A549 (cell line): ENCODE data around the gene UNC5B. TPM values are rescaled to one million over a fixed set of nuclear protein-coding genes. Genes with fewer than 3 reads are reported as not detected.

ENCODE experiments used
- ATAC-seq, 2 experiments: fragments of 200-7000 bp in 1 of 2; fragments of >200 bp in 1 of 2; cut with Nextera tagmentation in 1 of 2; cut with Tn5 transposase in 1 of 2; 3 replicates each; pipeline versions ENCODE4 v1.8.0 to v1.9.1; 2018 to 2020; ENCODE audit warnings: mild to moderate bottlenecking in 1 of 2, moderate library complexity in 1 of 2
- CTCF ChIA-PET: fragments of 300-600 bp; sonication (Branson Sonifier 250); formaldehyde crosslinking; extraction: SDS; loops from one replicate; lab custom pipeline; 2021; ENCODE audit warnings: antibody characterized with exemption, inconsistent platforms; lab: Yijun Ruan, JAX
- POLR2A ChIA-PET: fragments of 350-600 bp; formaldehyde crosslinking; extraction: SDS; loops from one replicate; lab custom pipeline; 2021; ENCODE audit warnings: antibody characterized with exemption, inconsistent platforms; lab: Yijun Ruan, JAX
- DNase-seq, 2 experiments: peaks; one replicate each; pipeline versions ENCODE4 v3.0.0 to v3.0.0-alpha.2; 2011 to 2016; ENCODE audit warnings: low read depth in 1 of 2, low spot score in 1 of 2
- FAIRE-seq: peaks from 2 replicates; lab custom pipeline; 2011; peaks lifted over from hg19 to GRCh38; lab: Jason Lieb, UNC
- H3K27ac ChIP-seq, 2 experiments: fragments of >200 bp; sonication (Bioruptor Twin); formaldehyde crosslinking; 3 replicates each; pipeline ENCODE4 v1.5.1; 2016 to 2017
- H3K4me1 ChIP-seq: fragments of >200 bp; sonication (Bioruptor Twin); formaldehyde crosslinking; 3 replicates; pipeline ENCODE4 v1.6.1; 2016
- H3K4me2 ChIP-seq: fragments of >200 bp; sonication (Bioruptor Twin); formaldehyde crosslinking; 3 replicates; pipeline ENCODE4 v1.6.1; 2016
- H3K4me3 ChIP-seq: fragments of >200 bp; sonication (Bioruptor Twin); formaldehyde crosslinking; 3 replicates; pipeline ENCODE4 v1.5.1; 2016
- H3K9me3 ChIP-seq: fragments of >200 bp; sonication (Bioruptor Twin); formaldehyde crosslinking; 3 replicates; pipeline ENCODE4 v1.6.1; 2016
- CBX2 ChIP-seq: fragments of 200-600 bp; sonication (generic); IDR thresholded peaks from 2 replicates; pipeline ENCODE4 v1.6.1; 2016; ENCODE audit warnings: low read depth, mild to moderate bottlenecking, borderline replicate concordance
- CHD4 ChIP-seq: fragments of 200-600 bp; sonication (generic); IDR thresholded peaks from 2 replicates; pipeline ENCODE4 v1.6.1; 2016; ENCODE audit warnings: antibody characterized with exemption, mild to moderate bottlenecking, borderline replicate concordance
- EHMT2 ChIP-seq: fragments of 200-600 bp; sonication (generic); IDR thresholded peaks from 2 replicates; pipeline ENCODE4 v1.6.1; 2016; ENCODE audit warnings: antibody characterized with exemption, low read depth, mild to moderate bottlenecking, moderate library complexity
- EP300 ChIP-seq, 2 experiments: fragments of >200 bp; sonication (Bioruptor Twin); formaldehyde crosslinking; IDR thresholded peaks; 2 replicates in 1 of 2; 3 replicates in 1 of 2; pipeline ENCODE4 v1.6.1; 2016 to 2017
- ESRRA ChIP-seq: fragments of 150-350 bp; IDR thresholded peaks from 2 replicates; pipeline ENCODE4 v1.6.1; 2014; ENCODE audit warnings: mild to moderate bottlenecking, low read length, borderline replicate concordance
- FOSL2 ChIP-seq, 2 experiments: fragments of 450-650 bp in 1 of 2; fragments of >200 bp in 1 of 2; sonication (Bioruptor Twin) in 1 of 2; formaldehyde crosslinking; IDR thresholded peaks; 2 replicates each; pipeline versions ENCODE4 v1.5.0 to v1.6.1; 2016 to 2020; ENCODE audit warnings: mild to moderate bottlenecking in 1 of 2, moderate library complexity in 1 of 2
- FOXS1 ChIP-seq: fragments of 250-450 bp; sonication (Bioruptor Pico); IDR thresholded peaks from 2 replicates; pipeline ENCODE4 v1.5.0; 2020; ENCODE audit warnings: mild to moderate bottlenecking, moderate library complexity
- GATA3 ChIP-seq: IDR thresholded peaks from 2 replicates; pipeline ENCODE4 v1.6.1; 2012; ENCODE audit warnings: borderline replicate concordance
- HDAC2 ChIP-seq: fragments of 200-600 bp; sonication (generic); IDR thresholded peaks from 2 replicates; pipeline ENCODE4 v1.6.1; 2016
- HOXB5 ChIP-seq: fragments of 250-450 bp; sonication (Bioruptor Pico); IDR thresholded peaks from 2 replicates; pipeline ENCODE4 v1.5.0; 2020; ENCODE audit warnings: mild to moderate bottlenecking, moderate library complexity
- JUN ChIP-seq, 2 experiments: fragments of >200 bp; sonication (Bioruptor Twin); formaldehyde crosslinking; IDR thresholded peaks; 2 replicates in 1 of 2; 3 replicates in 1 of 2; pipeline ENCODE4 v1.6.1; 2016 to 2017
- KDM5A ChIP-seq: fragments of 200-600 bp; sonication (generic); IDR thresholded peaks from 2 replicates; pipeline ENCODE4 v1.6.1; 2016; ENCODE audit warnings: antibody characterized with exemption, mild to moderate bottlenecking
- MAZ ChIP-seq: fragments of 150-350 bp; IDR thresholded peaks from 2 replicates; pipeline ENCODE4 v1.6.1; 2014; ENCODE audit warnings: antibody characterized with exemption, low read depth, low read length, borderline replicate concordance
- MYC ChIP-seq: IDR thresholded peaks from 2 replicates; pipeline ENCODE4 v1.6.1; 2012; ENCODE audit warnings: mild to moderate bottlenecking, inconsistent platforms, low read length, improper control_type of control experiment, borderline replicate concordance
- NR3C1 ChIP-seq: fragments of >200 bp; sonication (Bioruptor Twin); formaldehyde crosslinking; IDR thresholded peaks from 3 replicates; pipeline ENCODE4 v1.6.1; 2017
- RAD21 ChIP-seq, 2 experiments: fragments of >200 bp in 1 of 2; sonication (Bioruptor Twin) in 1 of 2; formaldehyde crosslinking in 1 of 2; IDR thresholded peaks in 1 of 2; conservative IDR thresholded peaks in 1 of 2; 2 replicates in 1 of 2; 3 replicates in 1 of 2; pipeline ENCODE4 v1.6.1; 2012 to 2018; ENCODE audit warnings: inconsistent platforms in 1 of 2
- RNF2 ChIP-seq: fragments of 200-600 bp; sonication (generic); IDR thresholded peaks from 2 replicates; pipeline ENCODE4 v1.6.1; 2016; ENCODE audit warnings: low read depth, mild to moderate bottlenecking, antibody characterized with exemption, moderate library complexity, borderline replicate concordance
- ZC3H11A ChIP-seq: fragments of 450-650 bp; IDR thresholded peaks from 2 replicates; pipeline ENCODE4 v1.6.1; 2014; ENCODE audit warnings: antibody characterized with exemption, mild to moderate bottlenecking
- ZNF302 ChIP-seq: fragments of 250-450 bp; sonication (Bioruptor Pico); IDR thresholded peaks from 2 replicates; pipeline ENCODE4 v1.9.0; 2021; ENCODE audit warnings: inconsistent platforms, mild to moderate bottlenecking, moderate library complexity
- WGBS: methylation state at CpG from one replicate; pipeline ENCODE4 v1.1.6; 2017; ENCODE audit errors: missing lambda C conversion rate; 5-methylcytosine and 5-hydroxymethylcytosine counted together
- polyA plus RNA-seq, 4 experiments: library from polyadenylated mRNA; depleted of rRNA in 3 of 4; stranded (reverse); fragments of >200 nt; fragmentation: RNase III in 1 of 4; extraction: RNeasy Plus Mini Kit Qiagen cat#74134 plus additional on column Dnase treatment in 1 of 4; gene quantifications; 2 replicates in 3 of 4; 3 replicates in 1 of 4; pipeline ENCODE4 v1.2.3, GENCODE V29; 2011 to 2017
- TF ChIP-seq, protein P1 (sequence below): fragments of >200 bp; sonication (Bioruptor Twin); formaldehyde crosslinking; IDR thresholded peaks from 2 replicates; pipeline ENCODE4 v1.6.1; 2016
- TF ChIP-seq, protein P2 (sequence below): fragments of >200 bp; sonication (Bioruptor Twin); formaldehyde crosslinking; IDR thresholded peaks from 3 replicates; pipeline ENCODE4 v1.6.1; 2016
- TF ChIP-seq, protein P3 (sequence below): fragments of 150-350 bp; IDR thresholded peaks from 2 replicates; pipeline ENCODE4 v1.6.1; 2014; ENCODE audit warnings: low read depth, mild to moderate bottlenecking, low read length

UNC5B gene
- polyA plus RNA-seq, 2 of the 4 experiments (the other 2 are of a cell fraction), result 0.14 to 1.0 TPM

DNA sequence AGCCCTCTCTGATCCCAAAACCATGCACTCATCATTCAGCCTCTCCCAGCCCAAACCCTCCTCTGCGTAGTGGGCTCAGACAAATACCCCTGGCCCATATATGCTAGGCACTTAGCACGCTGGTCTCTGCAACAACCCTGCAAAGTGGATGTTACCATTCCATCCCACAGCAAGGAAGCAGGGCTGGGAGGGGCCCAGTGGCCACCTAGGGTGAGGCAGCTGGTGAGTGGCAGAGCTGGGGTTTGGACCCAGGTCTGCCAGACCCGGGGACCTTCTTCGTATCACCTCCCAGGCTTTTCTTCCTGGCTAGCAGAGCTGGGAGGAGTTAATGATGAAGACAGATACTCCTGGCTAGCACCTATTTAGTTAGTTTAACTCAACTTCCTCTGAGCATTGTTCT is 73.6 kb downstream of the UNC5B start:
- H3K27ac ChIP-seq, result no peak overlapping the region
- H3K4me3 ChIP-seq, result no peak overlapping the region
- ChIA-PET POLR2A (no interaction called here), CTCF (interaction anchor here (0.6 to 25.1 kb wide), 31 partner anchors 8 to 825 kb away, joined by 3 to 362 read pairs (median 6); partner anchors contain the start of genes PCBD1, SLC29A3 and UNC5B)
- TF ChIP-seq MAZ, result no peak
- TF ChIP-seq RNF2, result no peak
- TF ChIP-seq FOSL2 (IDR thresholded peaks at IDR 0.05), result no peak
- no peak for TF ChIP-seq FOSL2 (CRISPR knock-in tag; IDR thresholded peaks at IDR 0.05)
- no peak for TF ChIP-seq HDAC2
- TF ChIP-seq GATA3, result no peak
- TF ChIP-seq ESRRA, result no peak
- 37% methylated on average over 4 of the region's 4 CpGs for WGBS
- ATAC-seq (no peak; a peak in 1 of 6 replicates), DNase-seq (no peak), FAIRE-seq (no peak)
- H3K4me2 ChIP-seq, result no peak overlapping the region
- H3K9me3 ChIP-seq, result no peaks in the 10 kb centered on the region
- no peaks in the 10 kb centered on the region for H3K4me1 ChIP-seq

DNA sequence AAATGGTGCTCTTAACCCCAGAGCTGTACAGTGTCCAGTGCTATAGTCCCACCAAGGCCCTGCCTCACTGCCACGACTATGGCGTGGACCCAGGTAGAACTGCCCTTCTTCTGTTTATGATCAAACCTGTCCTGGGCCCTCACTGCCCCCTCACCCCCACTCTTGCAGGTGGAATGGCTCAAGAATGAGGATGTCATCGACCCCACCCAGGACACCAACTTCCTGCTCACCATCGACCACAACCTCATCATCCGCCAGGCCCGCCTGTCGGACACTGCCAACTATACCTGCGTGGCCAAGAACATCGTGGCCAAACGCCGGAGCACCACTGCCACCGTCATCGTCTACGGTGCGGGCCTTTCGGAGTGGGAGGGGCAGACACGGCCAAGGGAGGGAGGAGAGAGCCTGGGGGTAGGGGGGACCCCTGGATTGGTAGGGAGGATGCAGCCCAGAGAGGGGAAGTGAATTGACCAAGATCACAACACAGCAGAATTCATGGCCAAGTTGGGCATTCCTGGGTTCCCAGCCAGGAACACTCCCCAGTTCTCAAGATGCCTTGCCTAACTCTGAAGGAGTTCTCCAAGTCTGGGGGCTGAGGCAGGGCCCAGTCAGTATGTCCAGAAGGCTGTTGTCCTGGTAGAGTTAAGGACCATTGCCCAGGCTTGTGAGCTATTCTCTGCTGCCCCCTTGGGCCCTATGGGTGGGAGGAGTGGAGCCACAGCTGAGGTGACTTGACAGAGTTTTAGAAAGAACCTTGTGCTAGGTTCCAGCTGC is 74.3 kb downstream of the UNC5B start:
- Histone ChIP-seq H3K4me1 (no peaks in the 10 kb centered on the region), H3K4me2 (no peak overlapping the region), H3K27ac (no peak overlapping the region), H3K4me3 (no peak overlapping the region)
- WGBS, result 62% methylated on average over 17 of the region's 17 CpGs
- ChIA-PET POLR2A (no interaction called here), CTCF (interaction anchor here (1.0 to 25.1 kb wide), 16 partner anchors 9 to 825 kb away, joined by 3 to 362 read pairs (median 6); partner anchors contain the start of genes PCBD1, SLC29A3 and UNC5B)
- TF ChIP-seq RNF2 (no peak), ZC3H11A (no peak), JUN (IDR thresholded peaks at IDR 0.05) (no peak), KDM5A (no peak), CBX2 (no peak), NR3C1 (no peak), FOXS1 (CRISPR knock-in tag) (no peak), HOXB5 (CRISPR knock-in tag) (no peak), MYC (no peak), RAD21 (conservative IDR thresholded peaks at IDR 0.05 in 1 of 2, IDR thresholded peaks at IDR 0.05 in 1 of 2) (no peak), EHMT2 (no peak), EP300 (IDR thresholded peaks at IDR 0.05) (no peak), CHD4 (no peak), ZNF302 (CRISPR knock-in tag) (no peak)
- TF ChIP-seq, protein P1, sequence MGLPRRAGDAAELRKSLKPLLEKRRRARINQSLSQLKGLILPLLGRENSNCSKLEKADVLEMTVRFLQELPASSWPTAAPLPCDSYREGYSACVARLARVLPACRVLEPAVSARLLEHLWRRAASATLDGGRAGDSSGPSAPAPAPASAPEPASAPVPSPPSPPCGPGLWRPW, result no peak
- TF ChIP-seq, protein P2, sequence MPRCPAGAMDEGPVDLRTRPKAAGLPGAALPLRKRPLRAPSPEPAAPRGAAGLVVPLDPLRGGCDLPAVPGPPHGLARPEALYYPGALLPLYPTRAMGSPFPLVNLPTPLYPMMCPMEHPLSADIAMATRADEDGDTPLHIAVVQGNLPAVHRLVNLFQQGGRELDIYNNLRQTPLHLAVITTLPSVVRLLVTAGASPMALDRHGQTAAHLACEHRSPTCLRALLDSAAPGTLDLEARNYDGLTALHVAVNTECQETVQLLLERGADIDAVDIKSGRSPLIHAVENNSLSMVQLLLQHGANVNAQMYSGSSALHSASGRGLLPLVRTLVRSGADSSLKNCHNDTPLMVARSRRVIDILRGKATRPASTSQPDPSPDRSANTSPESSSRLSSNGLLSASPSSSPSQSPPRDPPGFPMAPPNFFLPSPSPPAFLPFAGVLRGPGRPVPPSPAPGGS, result no peak
- TF ChIP-seq, protein P3, sequence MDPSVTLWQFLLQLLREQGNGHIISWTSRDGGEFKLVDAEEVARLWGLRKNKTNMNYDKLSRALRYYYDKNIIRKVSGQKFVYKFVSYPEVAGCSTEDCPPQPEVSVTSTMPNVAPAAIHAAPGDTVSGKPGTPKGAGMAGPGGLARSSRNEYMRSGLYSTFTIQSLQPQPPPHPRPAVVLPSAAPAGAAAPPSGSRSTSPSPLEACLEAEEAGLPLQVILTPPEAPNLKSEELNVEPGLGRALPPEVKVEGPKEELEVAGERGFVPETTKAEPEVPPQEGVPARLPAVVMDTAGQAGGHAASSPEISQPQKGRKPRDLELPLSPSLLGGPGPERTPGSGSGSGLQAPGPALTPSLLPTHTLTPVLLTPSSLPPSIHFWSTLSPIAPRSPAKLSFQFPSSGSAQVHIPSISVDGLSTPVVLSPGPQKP, result no peak
- TF ChIP-seq, all 56 proteins: peak for 0
- DNase-seq (no peak), FAIRE-seq (no peak), ATAC-seq (no peak)
- H3K9me3 ChIP-seq, result no peaks in the 10 kb centered on the region
